NCI-H2196 treated with DMSO at 0.1 percent for 48 hours (cell line): ENCODE measurements around the gene ADK.
"Not testable (repeated sequence)": the region's sequence is repeated elsewhere in the genome, so short reads cannot be mapped to it uniquely, and the experiment has no call there.

Experiments
- DNase-seq: peaks from one replicate; lab custom pipeline; 2025; ENCODE audit not compliant: unreplicated experiment; lab: John Stamatoyannopoulos, UW

Gene ADK

GRCh38 chr10:74150990-74151878, at the start of gene ADK:
Gene ADK, plus strand, starts transcription at chr10:74151221. Its CDS starts 58 bp downstream, at chr10:74151279.
- DNase-seq, result peak; percentile 96

- no peak for DNase-seq
Measured at GRCh38 chr10:74103560-74104258, 47.3 kb upstream of the ADK start.

GRCh38 chr10:74104480-74104879, 46.5 kb upstream of the ADK start:
- DNase-seq, result no peak

- no peak for DNase-seq
Measured at GRCh38 chr10:74104996-74105395, 46.0 kb upstream of the ADK start.

GRCh38 chr10:74107391-74107790, 43.6 kb upstream of the ADK start:
- no peak for DNase-seq

- DNase-seq, result no peak
Measured at GRCh38 chr10:74109452-74109851, 41.6 kb upstream of the ADK start.

GRCh38 chr10:74110120-74110519, 40.9 kb upstream of the ADK start:
- DNase-seq, result no peak

DNA sequence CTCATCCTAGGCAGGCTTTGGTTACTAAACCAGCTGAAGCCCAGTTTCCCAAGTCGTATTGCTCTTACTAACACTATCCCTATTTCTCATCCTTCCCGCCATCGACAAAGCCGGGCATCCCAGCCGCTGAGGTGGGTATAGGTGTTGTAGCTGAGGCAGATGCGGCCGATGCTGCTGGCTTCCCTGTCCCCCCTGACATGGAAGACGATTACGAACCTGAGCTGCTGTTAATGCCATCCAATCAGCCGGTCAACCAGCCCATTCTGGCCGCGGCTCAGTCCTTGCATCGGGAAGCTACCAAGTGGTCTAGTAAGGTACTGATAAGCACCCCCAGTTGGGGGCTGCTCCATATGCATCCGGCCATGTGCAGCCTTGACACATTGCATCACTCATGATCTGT, 39.2 kb upstream of the ADK start:
- DNase-seq, result no peak

DNA sequence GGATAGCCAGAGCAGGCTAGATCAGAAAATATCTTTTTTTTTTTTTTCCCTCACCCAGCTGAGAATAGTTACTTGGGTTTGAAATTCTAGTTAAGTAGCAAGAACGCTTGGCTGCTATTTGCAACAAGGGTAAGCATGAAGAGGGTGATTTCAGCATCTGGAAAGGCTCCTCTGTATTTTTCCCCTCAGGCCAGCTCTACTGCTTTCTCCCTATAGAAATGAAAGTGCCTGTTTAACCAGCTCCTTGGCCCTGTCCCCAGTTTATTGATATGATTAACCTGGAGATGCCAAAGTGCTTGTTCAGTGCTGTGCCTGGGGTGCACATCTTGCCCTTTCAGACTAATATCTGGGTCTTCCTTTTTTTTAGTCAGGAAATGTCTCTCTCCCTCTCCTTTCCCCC, 37.5 kb upstream of the ADK start:
- DNase-seq, result no peak

DNA sequence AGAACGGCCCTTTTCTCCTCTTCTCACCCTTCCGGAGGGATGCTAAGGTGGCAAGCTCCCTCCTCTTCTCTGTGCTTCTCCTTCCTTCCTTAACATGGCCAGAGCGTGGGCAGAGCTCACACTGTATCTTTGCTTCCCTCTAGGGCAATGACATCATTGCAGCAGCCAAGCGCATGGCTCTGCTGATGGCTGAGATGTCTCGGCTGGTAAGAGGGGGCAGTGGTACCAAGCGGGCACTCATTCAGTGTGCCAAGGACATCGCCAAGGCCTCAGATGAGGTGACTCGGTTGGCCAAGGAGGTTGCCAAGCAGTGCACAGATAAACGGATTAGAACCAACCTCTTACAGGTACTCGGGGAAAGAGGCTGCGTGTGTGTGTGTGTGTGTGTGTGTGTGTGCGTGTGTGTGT, 37.0 kb upstream of the ADK start:
- no peak for DNase-seq

GRCh38 chr10:74117738-74118137, 33.3 kb upstream of the ADK start:
- no peak for DNase-seq

GRCh38 chr10:74118804-74119203, 32.2 kb upstream of the ADK start:
- DNase-seq, result no peak

- DNase-seq, result no peak
Measured at GRCh38 chr10:74120911-74121310, 30.1 kb upstream of the ADK start.

GRCh38 chr10:74121368-74121767, 29.7 kb upstream of the ADK start:
- no peak for DNase-seq

- DNase-seq, result no peak
Measured at GRCh38 chr10:74122060-74122459, 29.0 kb upstream of the ADK start.

- no peak for DNase-seq
Measured at GRCh38 chr10:74123081-74123480, 27.9 kb upstream of the ADK start.

- peak; percentile 59 for DNase-seq
Measured at GRCh38 chr10:74133923-74134820, 16.8 kb upstream of the ADK start.

DNA sequence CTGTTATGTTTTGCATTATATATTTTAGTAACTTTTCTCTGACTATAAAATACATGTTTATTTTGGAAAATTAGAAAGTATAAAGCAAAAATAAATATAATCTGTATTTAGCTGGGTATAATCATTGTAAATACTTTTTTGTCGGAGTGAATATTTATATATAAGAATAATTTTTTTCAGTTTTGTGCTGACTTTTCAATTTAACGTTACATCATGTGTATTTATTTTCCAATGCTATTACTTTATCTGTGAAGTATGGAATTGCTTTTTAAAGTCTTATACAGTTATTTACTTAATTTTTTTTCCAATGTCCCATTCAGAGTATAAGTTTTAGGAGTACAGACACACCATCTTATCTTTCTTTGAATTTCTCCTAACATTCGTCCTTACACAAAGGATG, 15.6 kb upstream of the ADK start:
- DNase-seq, result no peak

DNA sequence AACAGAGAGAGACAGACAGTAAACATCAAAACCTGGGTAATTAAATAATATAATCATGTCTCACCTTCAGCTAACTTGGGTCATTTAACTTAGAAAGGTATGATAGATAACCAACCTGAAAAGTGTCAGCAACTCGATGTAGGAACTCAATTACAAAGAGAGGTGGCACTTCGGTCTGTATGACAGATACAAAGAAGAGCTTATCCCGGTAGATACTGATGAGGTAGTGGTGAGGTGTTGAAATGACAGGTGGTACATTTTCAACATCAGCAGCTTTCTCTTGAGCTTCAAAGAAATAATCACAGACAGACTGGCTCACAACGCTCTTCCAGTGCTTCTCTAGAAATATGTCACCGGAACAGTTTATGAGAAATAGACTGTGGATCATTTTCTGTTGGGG, 13.0 kb upstream of the ADK start:
- DNase-seq, result no peak

DNA sequence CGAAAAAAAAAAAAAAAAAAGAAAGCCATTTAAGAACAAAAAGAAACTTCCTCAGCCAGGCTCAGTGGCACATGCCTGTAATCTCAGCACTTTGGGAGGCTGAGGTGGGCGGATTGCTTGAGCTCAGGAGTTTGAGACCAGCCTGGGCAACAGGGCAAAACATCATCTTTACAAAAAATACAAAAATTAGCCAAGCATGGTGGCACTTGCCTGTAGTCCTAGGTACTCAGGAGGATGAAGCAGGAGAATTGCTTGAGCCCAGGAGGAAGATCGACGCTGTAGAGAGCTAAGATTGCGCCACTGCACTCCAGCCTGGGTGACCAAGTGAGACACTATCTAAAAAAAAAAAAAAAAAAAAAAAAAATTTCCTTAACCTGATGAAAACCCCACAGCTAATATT, 12.4 kb upstream of the ADK start:
- not testable (repeated sequence) for DNase-seq

GRCh38 chr10:74139981-74140380, 11.0 kb upstream of the ADK start:
- no peak for DNase-seq
